Fibroblast of skin of back (primary cell): ENCODE measurements around the gene CD22. TPM values are rescaled to one million over a fixed set of nuclear protein-coding genes. Genes with fewer than 3 reads are reported as not detected.
"Not testable (repeated sequence)": the region's sequence is repeated elsewhere in the genome, so short reads cannot be mapped to it uniquely, and the experiment has no call there.

Source experiments
- DNase-seq: peaks from one replicate; pipeline ENCODE4 v3.0.0-alpha.2; 2013
- polyA plus RNA-seq, 2 experiments: library from polyadenylated mRNA; unstranded; fragments of 120-200 nt; gene quantifications; one replicate each; pipeline ENCODE4 v1.2.1, GENCODE V29; 2013; ENCODE audit not compliant: insufficient read length in 2 of 2

CD22 gene
- polyA plus RNA-seq (2013, experiment 1 of 2; ENCODE audit: insufficient read length) = not detected
- not detected for polyA plus RNA-seq (2013, experiment 2 of 2; ENCODE audit: insufficient read length)

DNA sequence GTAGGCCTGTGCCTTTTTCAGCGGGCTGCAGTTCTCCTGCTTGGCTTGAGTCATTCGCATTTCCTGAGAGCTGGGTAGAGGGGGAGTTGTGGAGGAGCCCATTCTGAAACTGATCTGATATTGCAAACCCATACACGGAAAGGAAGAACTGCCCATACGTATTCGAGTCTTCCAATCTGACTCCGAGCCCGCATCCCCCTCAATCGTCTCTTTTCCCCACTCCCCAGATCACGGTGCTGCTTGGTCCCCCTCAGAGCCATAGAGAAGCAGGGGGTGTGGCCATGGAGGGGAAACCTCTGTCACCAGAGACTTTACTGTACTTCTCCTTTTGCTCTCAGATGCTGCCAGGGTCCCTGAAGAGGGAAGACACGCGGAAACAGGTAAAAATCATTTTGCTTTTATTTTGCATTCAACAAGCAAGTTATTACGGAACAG is at the start of gene CD22:
Gene CD22 (plus strand): TSS at position 337 of the 435 bp plus-strand sequence. CDS start 2,854 bp downstream, outside the sequence.
- DNase-seq = no peak

DNA sequence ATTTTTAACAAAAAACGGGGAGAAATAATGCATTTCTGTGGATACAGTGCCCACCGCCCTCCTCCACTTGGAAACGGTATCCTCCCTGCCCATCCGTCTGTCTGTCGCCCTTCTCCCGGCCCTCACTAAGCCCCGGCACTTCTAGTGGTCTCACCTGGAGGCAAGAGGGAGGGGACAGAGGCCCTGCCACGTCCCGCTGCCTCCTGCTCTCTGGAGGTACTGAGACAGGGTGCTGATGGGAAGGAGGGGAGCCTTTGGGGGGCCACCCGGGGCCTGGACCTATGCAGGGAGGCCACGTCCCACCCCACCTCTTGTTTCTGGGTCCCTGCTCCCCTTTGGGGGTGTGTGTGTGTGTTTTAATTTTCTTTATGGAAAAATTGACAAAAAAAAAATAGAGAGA is 49.6 kb upstream of the CD22 start:
- no peak for DNase-seq

DNA sequence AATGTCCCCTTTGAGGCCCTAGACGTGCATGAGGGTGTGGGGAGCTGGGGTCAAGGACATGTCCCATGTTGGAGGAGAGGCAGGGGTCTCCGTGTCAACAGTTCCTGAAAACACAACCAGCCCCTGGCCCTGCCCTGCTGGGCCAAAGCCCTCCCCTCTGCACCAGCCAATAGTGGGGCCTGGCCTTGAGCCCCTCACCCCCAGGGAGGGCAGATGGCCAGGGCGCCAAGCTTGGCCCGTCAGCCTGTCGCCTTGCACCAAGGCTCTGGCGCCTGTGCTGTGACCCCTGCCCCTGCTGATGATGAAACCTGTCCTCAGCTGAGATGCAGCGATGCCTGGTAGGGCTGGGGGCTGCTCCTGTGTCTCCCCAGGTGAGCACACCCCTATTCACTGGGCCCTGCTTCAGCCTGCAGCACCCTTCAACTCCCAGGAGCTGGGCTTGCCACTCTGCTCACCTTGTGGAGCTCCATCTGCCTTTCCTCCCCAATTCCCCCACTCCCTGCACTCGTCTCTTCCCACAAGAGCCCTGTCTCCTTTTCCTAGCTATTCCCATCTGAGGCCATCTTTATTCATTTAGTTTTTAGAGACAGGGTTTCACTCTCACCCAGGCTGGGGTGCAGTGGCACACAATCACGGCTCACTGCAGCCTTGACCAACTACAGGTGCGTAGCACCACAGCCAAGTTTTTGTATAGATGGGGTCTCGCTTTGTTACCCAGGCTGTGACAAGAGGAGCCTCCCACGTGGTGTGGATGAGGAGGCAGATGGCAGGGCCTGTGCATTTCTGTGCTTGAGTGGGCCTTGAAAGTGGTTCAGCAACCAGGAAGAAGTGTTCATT is 48.8 kb upstream of the CD22 start:
- no peak for DNase-seq

DNA sequence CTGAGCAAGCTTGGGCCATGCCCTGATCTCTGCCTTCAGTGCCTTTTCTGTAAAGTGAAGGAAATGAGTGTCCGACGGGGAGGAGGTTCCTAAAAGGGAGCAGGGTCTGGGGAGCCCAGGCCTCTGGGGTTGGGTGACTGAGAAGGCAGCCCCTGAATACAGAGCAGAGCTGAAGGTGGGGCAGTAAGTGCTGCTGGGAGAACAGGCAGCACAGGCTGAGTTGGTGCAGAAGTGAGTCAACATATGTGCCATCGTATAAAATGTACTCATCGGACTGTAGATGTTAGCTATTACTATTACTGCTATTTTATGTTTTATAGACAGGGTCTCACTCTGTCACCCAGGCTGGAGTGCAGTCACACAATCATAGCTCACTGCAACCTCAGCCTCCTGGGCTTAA is 47.7 kb upstream of the CD22 start:
- no peak for DNase-seq

DNA sequence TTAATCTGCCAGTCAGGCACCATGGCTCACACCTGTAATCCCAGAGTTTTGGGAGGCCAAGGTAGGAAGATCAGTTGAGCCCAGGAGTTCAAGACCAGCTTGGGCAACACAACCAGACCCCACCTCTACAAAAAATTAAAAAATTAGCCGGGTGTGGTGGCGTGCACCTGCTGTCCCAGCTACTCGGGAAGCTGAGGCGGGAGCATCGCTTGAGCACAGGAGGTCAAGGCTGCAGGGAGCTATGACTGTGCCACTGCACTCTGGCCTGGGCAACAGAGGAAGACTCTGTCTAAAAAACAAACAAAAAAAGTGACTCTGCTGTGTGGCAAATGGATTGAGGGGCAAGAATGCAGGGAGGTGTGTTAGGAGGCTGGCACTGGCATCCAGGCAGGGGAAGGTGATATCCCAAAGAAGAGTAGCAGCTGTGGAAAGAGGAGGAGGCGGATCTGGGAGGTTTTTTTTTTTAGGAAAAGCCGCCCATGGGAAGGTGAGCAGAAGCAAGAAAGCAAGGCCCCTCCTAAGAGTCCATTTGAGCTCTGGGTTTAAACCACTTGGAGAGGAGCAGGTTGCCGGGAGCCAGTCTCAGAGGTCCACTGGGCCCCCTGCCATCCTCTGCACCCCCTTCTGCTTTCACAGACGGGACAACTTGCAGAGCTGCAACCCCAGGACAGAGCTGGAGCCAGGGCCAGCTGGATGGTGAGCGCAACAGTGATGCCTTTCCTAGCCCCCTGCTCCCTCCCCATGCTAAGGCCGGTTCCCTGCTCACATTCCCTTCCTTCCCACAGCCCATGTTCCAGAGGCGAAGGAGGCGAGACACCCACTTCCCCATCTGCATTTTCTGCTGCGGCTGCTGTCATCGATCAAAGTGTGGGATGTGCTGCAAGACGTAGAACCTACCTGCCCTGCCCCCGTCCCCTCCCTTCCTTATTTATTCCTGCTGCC is 44.6 kb upstream of the CD22 start:
- DNase-seq = no peak

DNA sequence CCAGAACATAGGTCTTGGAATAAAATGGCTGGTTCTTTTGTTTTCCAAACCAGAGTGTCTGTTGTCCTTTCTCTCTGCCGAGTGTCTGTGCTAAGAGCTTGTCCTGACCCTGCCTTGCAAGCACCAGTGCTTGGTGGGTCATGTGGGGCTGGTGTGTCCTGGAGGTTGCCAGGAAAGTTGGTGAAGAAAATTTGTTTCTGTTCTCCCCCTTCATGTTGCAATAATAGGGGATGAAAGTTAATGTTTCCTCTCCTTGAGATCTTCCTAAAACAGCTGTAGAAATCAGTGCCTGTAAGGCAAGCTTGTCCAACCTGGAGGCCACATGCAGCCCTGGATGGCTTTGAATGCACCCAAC is 43.9 kb upstream of the CD22 start:
- no peak for DNase-seq

DNA sequence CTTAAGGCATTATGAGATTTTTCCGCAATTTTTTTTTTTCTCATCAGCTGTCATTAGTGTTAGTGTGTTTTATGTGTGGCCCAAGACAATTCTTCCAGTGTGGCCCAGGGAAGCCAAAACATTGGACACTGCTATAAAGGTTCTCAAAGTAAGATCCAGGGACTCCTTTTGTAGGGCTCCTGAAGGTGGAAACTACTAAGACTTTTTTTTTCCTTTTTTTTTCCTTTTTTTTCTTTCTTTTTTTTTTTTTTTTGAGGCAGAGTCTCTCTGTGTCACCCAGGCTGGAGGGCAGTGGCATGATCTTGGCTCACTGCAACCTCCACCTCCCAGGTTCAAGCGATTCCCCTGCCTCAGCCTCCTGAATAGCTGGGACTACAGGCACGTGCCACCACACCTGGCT is 43.5 kb upstream of the CD22 start:
- not testable (repeated sequence) for DNase-seq

DNA sequence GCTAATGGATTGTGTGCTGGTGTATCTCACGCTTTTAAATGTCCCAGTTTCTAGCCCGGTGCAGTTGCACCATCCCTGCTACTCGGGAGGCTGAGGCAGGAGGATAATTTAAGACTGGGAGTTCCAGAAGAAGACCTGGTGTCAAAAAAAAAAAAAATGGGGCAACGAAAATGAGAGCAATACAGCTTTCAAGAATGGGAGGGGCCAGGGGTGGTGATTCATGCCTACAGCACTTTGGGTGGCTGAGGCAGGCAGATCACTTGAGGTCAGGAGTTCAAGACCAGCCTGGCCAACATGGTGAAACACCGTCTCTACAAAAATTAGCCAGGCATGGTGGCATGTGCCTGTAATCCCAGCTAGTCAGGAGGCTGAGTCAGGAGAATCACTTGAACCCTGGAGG is 42.9 kb upstream of the CD22 start:
- DNase-seq = not testable (repeated sequence)

DNA sequence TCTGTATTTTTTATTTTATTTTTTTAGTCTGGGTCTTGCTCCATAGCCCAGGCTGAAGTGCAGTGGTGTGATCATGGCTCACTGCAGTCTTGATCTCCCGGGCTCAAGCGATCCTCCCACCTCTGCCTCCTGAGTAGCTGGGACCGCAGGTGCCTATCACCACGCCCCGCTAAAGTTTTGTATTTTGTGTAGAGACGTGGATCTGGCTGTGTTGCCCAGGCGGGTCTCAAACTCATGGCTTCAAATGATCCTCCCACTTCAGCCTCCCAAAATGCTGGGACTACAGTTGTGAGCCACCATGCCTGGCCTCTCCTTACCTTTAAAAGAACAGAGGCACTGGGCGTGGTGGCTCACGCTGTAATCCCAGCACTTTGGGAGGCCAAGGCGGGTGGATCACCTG is 41.3 kb upstream of the CD22 start:
- DNase-seq = no peak

DNA sequence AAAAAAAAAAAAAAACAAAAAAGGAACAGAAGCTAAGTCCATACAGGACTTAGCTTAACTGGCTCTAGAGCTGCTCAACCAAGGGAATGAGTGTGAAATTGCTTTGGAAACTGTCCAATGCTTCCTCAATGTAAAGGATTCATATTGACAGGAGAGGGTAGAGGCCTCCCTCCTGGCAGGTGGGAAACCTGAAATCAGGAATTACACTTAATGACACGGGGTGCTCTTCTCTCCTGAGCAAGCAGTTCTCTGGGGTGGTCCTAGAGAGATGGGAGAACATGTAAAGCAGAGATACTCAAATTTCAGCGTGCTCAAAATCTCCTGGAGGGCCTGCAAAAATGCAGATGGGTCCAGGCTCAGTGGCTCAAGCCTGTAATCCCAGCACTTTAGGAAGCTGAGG is 40.7 kb upstream of the CD22 start:
- no peak for DNase-seq

DNA sequence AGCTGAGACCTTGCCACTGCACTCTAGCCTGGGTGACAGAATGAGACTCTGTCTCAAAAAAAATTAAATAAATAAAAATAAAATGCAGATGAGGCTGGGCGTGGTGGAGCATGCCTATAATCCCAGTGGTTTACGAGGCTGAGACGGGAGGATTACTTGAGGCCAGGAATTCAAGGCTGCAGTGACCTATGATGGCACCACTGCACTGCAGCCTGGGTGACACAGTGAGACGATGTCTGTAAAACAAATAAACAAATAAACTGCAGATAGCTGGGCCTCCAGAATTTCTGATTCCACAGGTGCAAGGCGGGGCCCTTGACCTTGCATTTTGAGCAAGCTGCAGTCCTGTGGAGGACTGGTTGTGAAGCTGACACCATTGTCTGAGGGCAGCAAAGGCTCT is 40.1 kb upstream of the CD22 start:
- no peak for DNase-seq

DNA sequence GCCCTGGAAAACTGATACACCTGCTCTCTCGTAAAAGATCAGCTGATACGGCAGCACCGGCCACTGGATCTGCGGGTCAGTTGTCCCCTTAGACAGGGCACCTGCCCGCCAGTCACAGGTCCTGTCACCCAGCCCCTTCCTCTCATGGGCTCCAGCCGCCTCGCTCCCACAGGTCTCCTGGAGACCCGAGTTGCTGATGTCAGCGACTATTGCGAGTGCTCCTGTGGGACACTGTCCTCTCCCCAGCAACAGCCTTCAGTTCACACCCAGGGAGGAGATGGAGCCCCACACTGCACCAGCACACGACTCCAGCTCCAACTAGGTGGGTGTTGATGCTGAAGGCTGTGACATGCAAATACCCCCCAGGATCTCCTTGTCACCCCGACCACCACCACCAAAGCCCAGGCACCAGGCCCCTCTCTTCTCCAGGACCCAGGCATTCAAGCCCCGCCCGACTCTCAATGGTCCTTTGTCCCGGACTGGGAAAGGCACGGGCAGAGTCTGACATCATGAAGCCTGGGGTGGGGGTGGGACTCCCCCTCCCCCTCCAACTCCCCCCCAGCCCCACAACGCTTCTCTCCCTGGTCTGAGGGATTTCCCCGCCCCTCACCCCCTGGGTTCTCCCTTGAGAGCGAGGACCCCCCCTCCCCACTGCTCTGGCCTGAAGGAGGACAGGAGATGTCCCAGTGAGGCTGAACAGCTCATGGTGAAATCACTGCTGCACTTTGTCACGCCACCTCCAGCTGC is 38.4 kb upstream of the CD22 start:
- DNase-seq = no peak

DNA sequence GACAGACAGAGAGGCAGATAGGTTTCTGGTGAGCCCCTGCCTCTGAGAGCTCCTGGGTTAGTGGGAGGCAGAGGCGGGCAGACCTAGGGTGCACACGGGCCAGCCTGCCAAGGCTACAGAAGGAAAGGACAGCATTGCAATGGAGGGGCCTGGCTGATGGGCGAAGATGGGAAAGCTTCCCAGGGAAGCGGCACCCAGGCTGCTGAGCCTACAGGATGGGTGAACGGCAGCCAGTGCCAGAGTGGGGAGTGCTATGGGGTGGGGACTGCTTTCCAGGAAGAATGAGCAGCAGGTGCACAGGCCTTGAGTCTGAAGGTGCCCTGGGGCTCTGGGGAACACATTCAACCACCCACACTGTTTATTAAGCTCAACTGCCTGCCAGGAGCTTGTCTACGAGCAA is 37.7 kb upstream of the CD22 start:
- DNase-seq = no peak

DNA sequence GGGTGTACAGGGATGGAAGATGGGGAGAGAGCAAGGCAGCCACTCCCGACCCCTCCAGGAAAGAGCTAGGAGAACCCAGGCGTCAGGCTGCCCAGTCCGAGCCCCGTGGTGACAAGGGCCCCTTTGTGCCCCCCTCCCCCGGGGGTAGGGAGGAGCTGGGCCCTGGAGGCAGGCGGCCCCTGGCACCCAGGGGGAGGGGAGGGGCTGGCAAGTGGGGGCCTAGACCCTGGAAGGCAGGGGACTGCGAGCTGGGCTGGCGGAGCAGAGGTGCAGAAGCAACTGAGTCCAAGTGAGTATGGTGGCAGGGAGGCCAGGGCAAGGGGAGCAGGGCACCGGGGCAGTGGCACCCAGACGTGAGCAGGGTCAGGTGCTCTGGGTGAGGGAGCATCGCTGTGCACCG is 37.1 kb upstream of the CD22 start, which contains the start of gene MAG:
Gene MAG (plus strand): TSS at position 246 of the 400 bp plus-strand sequence. CDS start 3,248 bp downstream, outside the sequence.
- no peak for DNase-seq

DNA sequence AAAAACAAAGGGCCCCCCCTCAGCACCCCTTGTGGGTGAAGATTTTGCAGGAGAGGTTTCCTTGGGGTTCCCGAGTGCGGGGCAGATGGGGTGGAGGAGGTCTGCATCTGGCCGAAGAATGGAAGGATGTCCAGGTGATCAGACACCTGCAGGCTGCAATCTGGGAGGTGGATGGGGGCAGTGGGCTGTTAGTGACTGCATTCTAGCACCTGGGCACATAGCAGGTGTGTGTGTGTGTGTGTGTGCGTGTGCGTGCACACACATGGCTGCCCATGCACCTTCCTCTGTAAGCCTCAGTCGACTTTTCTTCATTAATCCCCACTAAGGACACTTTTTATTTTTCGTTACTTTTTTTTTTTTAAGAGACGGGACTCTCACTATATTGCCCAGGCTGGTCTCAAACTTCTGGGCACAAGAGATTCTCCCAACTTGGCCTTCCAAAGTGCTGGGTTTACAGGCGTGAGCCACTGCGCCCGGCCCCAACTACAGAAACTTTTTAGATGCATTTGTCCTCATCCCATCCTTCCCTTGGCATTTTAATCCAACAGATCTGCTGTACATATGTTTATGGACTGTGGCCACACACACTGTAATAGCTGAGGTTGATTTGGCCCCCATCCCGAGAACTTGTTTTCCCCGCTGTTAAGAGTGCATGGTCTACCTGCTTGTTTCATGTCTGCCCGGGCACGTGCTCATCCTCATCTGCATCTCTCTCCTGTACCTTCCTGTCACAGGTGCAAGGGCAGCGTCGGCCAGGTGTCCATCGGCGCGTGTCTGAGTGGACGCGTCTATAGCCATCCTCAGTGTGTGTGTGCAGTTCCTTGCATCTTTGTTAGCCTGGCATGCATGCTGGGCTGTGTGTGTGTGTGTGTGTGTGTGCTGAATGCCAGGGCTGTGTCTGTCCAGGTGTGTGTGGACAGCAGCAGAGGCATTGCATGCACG is 36.3 kb upstream of the CD22 start:
- DNase-seq = no peak

DNA sequence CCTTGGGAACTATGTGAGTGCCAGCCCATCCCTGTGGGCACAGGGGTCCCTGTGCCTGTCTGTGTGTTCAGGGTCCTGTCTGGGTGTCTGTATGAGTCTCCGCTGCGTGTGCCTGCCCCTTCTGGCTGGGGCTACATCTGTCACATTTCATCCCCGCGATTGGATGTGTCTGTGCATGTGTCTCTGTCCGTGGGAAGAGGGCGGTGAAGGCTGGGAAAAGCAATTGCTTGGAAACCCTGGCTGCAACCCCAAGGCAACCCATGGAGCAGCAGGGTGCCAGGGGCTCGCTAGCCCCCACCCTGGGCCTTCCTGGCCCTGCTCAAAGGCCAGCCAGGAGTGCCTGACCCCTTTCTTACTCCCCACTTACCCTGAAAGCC is 35.6 kb upstream of the CD22 start:
- DNase-seq = no peak

DNA sequence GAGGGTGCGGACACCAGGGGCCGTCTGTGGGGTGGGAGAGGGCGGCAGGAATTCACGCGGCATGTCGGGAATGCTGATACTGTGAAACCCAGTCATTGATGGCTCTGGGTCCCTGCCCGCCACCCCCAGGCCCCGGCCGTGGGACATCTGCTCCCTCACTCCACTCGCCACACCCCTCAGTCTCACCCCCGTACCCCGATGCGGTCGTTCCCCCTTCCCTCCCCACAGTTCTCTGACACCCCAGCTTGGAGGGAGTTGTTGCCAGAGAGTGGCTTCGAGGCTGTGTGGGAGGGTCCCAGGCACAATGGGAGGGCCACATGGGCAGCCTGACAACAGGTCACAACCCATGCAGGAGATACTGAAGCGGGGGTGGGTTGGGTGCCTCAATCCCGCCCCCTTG is 35.2 kb upstream of the CD22 start:
- no peak for DNase-seq

DNA sequence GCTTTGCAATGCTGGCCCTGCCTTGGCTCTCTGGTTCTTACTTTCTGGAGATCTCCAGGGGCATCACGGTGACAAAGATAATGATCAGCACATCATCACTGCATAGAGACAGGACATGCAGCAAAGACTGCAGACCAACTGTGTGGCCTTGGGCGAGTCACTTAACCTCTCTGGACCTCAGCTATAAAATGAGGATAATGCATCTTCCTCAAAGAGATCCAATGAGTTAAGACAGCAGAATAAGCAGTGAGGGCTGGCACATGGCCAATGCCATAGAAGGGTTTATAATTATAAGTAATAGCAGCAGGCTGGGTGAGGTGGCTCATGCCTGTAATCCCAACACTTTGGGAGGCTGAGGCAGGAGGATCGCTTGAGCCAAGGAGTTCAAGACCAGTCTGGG is 34.7 kb upstream of the CD22 start:
- DNase-seq = no peak

DNA sequence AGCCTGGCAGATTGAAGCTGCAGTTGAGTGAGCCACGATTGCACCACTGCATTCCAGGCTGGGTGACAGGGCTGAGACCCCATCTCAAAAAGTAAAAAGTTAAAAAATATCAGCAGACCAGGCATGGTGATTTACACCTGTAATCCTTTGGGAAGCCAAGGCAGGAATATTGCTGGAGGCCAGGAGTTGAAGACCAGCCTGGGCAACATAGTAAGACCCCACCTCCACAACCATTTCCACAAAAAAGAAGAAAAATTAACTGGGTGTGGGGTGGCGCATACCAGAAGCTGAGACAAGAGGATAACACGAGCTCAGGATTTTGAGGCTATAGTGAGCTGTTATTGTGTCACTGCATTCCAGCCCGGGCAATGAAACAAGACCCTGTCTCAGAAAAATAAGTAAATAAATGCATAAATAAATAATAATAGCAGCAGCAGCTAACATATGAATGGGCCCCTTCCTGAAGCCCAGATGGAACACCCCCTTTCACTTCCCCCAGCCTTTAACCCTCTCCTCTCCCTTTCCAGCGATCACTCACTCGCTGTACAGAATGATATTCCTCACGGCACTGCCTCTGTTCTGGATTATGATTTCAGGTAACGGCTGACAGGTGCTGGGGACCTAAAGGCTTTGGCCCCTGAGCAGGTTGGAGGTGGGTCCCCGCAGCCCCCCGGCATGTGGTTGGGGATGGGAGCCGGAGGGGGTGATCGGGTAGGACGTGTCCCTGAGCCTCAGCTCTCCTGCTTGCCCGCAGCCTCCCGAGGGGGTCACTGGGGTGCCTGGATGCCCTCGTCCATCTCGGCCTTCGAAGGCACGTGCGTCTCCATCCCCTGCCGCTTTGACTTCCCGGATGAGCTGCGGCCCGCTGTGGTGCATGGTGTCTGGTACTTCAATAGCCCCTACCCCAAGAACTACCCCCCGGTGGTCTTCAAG is 33.9 kb upstream of the CD22 start:
- no peak for DNase-seq

DNA sequence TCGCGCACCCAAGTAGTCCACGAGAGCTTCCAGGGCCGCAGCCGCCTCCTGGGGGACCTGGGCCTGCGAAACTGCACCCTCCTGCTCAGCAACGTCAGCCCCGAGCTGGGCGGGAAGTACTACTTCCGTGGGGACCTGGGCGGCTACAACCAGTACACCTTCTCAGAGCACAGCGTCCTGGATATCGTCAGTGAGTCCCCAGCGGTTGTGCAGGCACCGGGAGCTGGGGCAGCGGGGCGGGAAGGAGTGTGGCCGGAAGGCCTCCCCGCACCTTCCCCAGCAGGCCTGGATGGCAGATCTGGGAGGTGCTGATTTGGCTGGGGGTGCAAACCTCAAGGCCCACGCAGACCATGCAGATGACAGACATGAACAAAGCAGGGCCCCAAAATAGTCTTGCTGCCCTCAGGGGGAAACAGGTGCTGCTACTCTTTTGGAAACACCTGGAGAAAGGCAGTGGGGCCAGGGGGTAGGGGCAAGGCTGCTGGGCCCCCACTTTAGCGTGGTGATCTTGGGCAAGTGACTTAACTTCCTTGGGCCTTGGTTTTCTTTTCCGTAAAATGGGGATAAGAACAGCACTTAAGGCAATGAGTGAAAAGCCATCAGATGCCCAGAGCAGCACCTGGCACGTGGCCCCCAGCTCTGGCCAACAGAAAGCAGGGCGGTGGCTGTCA is 33.1 kb upstream of the CD22 start:
- no peak for DNase-seq
